Effector CD8-positive, alpha-beta T cell (primary cell): ENCODE data around the gene CCDC27.
A peak's percentile ranks its signal among the peaks of the same experiment; 100 is the strongest.

Experiments
- DNase-seq: peaks from one replicate; lab custom pipeline; 2025; lab: John Stamatoyannopoulos, UW

The CCDC27 gene

DNA sequence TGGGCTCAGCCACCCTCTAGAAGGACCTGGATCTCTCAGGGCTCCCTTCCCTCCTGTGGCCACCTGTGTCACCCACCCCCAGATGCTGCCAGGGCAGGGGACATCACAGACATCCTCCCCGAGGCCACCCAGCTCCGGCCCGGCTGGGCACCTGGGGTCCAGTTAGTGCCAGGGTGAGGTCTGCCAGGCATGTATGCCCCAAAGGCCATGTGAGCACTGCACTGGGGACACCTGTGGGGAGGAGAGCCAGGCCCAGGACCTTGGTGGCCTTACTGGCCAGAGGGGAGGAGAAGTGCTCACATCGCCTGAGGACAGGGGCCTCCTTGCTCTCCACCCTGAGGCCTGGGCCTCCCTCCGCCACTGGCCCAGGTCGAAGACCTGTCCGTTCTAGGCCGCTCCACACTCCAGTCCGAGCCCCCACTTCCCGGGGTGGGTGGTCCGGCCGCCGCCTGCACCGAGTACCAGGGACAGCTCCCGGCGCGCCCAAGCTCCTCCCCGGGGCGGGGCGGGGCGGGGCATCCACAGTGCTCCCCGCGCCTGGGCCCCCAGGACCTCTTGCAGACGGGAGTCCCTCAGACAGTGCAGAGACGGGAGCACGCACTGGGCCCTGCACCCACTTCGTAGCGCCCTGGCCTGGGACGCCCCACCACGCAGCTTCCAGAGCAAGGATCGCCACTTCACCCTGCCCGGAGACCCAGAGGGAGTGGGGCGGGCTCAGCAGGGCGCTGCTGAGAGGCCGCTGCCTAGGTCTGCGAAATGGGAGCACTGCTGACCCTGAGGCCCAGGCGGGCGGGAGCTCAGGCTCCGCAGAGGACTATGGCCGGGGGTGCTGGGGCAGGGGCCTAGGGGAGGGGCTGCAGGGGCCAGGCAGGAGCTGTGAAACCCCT, 34.3 kb upstream of the CCDC27 start:
- no peak for DNase-seq

- DNase-seq = no peak
These were observed 33.5 kb upstream of the CCDC27 start for GRCh38 chr1:3718764-3719163.

- DNase-seq = no peak
These were observed 30.2 kb upstream of the CCDC27 start for GRCh38 chr1:3721955-3722465.

DNA sequence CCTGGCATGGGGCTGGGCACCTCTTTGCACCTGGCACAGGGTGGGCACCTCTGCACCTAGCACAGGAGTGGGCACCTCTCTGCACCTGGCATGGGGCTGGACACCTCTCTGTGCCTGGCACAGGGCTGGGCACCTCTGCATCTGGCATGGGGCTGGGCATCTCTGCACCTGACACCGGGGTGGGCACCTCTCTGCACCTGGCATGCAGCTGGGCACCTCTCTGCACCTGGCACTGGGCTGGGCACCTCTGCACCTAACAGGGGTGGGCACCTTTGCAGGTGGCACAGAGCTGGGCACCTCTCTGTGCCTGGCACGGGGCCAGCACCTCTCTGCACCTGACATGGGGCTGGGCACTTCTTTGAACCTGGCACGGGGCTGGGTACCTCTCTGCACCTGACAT, 29.4 kb upstream of the CCDC27 start:
- DNase-seq = no peak

DNA sequence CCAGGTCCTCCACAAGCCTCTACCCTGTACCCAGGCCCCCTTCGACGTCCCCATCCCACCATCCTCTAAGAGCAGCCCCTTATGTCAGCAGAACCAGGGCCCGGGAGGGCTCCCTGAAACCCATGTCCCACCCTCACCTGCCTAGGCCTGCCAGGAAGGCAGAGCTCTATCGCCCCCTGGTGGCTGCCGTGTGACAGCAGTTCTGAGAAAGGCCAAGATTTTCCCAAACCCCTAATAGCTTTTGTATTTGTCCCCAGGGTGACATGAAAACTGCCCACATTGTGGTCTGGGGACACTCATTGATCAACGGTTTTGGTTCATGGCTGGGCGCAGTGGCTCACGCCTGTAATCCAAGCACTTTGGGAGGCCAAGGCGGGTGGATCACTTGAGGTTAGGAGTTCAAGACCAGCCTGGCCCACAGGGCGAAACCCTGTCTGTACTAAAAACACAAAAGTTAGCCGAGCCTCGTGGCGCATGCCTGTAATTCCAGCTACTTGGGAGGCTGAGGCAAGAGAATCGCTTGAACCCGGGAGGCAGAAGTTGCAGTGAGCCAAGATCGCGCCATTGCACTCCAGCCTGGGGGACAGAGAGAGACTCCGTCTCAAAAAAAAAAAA, 27.7 kb upstream of the CCDC27 start:
- peak; percentile 63 for DNase-seq

DNA sequence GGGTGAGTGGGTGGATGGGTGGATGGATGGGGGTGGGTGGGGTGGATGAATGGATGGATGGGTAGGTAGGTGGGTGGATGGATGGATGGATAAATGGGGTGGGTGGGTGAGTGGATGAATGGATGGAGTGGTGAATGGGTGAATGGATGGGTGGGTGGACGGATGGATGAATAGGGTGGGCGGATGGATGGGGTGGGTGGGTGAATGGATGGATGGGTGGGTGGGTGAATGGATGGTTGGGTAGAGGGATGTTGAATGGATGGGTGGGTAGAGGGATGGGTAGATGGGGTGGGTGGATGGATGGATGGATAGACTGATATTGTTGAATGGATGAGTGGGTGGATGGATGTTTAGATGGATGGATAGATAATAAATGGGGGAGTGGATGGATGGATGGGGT, 26.9 kb upstream of the CCDC27 start:
- DNase-seq = no peak

DNA sequence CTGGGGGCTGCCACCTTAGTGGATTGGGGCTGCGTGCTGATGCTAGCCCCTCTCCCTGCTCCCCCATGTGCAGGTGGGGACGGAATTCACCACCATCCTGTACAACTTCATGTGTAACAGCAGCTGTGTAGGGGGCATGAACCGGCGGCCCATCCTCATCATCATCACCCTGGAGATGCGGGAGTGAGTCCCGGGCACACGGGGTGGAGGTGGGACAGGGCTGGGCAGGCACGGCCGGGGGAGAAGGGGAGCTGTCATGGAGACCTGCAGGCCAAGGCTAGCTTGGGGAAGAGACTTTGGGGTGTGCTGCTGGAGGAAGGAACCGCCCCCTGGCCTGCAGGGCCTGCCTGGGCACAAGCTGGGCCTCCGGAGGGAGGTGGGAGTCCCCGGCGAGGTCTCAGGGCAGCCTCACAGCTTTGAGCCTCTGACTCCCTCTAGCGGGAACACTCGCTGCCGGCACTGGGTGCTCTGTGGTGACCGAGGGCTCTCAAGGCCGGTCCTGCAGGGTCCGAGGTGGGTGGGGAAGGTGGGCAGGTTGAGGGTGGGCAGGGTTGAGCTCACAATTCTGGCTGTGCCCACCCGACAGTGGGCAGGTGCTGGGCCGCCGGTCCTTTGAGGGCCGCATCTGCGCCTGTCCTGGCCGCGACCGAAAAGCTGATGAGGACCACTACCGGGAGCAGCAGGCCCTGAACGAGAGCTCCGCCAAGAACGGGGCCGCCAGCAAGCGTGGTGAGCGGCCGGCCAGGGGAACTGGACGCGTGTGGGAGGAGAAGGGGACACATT, 25.0 kb upstream of the CCDC27 start:
- no peak for DNase-seq

DNA sequence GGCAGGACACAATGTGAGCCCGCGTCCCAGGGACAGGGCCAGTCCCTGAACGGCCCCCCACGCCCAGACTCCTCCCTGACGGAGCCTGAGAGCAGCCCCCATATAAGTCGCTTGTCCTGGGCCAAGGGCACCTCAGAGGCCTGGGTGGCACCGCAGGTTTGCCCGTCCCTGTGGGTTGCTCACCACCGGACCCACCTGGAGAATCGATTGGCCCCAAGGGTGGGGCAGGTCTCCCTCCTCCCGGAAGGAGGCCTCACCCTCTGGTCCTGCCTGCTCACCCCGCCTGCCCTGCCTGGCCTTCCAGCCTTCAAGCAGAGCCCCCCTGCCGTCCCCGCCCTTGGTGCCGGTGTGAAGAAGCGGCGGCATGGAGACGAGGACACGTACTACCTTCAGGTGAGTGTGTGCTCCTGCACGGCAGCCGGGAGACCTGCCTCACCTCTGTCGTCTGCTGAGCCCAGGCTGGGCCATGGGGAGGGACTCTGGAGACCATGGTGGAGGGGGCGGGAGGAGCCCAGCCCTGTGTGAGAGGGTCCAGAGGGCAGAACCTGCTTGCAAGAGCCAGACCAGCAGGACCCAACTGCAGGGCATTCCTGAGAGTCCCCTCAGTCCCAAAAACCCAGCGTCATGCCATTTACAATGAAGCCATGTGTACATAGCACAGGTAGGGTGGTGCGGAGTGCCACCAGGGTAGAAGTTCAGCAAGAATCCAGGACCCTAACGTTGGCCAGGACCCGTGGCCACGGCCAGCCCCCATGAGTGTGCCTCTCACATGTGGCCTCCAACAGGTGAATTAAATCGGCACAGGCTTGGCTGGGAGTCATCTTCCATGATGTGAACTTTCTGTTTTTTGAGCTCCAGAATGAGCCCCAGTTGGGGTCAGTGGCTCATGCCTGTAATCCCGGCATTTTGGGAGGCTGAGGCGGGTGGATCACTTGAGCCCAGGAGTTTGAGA, 24.1 kb upstream of the CCDC27 start:
- DNase-seq = no peak

- no peak for DNase-seq
These were observed 22.4 kb upstream of the CCDC27 start for GRCh38 chr1:3729594-3730542.

- no peak for DNase-seq
These were observed 21.6 kb upstream of the CCDC27 start for GRCh38 chr1:3730543-3731247.

DNA sequence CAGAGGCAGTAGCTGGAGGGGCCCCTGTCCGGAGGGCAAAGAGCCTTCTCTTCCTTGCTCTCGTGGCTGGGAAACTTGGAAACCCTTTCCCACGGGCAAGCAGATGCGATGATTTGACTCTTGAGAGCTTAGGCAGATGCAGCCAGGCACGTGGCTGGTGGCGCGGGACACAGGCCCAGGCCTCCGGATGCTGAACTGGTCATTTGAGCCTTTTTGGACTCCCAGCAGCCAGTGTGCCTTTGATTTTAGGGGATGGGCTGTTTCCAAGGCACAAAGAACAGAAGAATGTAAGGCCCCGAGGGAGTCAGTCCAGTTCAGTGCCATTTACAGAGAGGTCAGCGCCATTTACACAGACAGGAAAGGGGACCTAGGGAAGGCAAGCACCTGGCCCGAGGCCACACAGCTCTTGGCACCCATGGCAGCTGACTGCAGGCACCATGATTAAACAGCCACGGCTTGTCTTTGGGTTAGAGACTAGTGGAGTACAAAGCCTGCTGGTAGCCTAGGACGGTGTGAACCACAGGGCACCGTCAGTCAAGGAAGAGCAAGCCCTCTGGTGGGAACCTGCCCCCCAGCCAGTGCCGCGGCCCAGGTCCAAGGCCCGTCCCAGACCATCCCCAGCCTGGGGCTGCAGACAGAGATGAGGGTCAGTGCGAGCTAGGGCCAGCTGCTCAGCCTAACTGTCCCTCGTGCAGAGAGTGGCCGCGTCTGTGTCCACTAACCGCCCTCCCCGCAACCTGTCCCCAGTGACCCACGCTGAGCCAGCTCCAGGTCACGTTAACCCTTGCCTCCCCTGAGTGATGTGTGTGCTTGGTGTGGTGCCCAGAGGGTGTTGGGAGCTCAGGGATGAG, 20.4 kb upstream of the CCDC27 start:
- DNase-seq = no peak

DNA sequence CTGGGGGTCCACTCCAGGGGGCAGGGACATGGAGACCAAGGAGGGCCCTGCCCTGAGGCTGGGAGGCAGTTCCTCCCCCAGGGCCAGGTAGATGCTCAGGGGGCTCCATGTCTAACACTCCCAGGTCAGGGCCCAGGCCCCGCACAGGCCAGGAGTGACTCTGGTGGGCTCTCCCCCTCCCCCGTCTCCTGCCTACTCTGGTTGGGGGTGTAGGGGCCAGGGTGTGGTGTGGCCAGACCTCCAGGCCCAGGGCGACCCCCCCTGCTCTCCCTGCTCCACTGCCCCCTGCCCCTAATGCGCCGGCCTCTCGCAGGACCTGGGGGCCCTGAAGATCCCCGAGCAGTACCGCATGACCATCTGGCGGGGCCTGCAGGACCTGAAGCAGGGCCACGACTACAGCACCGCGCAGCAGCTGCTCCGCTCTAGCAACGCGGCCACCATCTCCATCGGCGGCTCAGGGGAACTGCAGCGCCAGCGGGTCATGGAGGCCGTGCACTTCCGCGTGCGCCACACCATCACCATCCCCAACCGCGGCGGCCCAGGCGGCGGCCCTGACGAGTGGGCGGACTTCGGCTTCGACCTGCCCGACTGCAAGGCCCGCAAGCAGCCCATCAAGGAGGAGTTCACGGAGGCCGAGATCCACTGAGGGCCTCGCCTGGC, 19.7 kb upstream of the CCDC27 start:
- no peak for DNase-seq

DNA sequence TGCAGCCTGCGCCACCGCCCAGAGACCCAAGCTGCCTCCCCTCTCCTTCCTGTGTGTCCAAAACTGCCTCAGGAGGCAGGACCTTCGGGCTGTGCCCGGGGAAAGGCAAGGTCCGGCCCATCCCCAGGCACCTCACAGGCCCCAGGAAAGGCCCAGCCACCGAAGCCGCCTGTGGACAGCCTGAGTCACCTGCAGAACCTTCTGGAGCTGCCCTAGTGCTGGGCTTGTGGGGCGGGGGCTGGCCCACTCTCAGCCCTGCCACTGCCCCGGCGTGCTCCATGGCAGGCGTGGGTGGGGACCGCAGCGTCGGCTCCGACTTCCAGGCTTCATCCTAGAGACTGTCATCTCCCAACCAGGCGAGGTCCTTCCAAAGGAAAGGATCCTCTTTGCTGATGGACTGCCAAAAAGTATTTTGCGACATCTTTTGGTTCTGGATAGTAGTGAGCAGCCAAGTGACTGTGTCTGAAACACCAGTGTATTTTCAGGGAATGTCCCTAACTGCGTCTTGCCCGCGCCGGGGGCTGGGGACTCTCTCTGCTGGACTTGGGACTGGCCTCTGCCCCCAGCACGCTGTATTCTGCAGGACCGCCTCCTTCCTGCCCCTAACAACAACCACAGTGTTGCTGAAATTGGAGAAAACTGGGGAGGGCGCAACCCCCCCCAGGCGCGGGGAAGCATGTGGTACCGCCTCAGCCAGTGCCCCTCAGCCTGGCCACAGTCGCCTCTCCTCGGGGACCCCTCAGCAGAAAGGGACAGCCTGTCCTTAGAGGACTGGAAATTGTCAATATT, 19.0 kb upstream of the CCDC27 start:
- no peak for DNase-seq

DNA sequence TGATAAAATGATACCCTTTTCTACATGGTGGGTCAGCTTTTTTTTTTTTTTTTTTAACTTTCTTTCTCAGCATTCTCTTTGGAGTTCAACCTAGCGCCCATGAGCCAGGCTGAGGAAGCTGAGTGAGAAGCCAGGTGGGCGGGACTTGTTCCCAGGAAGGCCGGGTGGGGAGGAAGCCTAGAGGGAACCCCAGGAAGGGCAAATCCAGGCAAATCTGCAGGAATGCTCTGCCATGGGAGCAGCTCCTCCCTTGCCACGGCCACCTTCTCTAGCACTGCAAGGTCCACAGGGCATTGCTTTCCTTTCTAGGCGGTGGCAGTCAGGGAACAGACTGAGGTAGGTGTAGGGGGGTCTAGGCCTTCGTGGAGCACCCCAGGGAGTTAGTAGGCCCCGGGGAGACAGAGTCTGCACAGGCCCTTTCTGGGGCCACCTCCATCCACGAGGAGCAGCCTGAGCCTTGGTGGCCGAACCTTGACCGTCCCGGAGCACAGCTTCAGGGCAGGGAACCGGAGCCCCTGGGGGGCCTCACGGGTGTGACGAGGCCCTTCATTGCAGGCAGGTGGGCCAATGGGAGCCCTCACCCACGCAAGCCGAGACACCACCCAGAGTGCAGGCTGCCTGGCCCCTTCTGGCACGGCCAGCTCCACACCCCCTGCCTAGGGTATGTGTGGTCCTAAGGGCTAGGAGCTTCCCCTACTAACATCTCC, 18.2 kb upstream of the CCDC27 start:
- no peak for DNase-seq

GRCh38 chr1:3734602-3735001, 17.6 kb upstream of the CCDC27 start:
- no peak for DNase-seq

DNA sequence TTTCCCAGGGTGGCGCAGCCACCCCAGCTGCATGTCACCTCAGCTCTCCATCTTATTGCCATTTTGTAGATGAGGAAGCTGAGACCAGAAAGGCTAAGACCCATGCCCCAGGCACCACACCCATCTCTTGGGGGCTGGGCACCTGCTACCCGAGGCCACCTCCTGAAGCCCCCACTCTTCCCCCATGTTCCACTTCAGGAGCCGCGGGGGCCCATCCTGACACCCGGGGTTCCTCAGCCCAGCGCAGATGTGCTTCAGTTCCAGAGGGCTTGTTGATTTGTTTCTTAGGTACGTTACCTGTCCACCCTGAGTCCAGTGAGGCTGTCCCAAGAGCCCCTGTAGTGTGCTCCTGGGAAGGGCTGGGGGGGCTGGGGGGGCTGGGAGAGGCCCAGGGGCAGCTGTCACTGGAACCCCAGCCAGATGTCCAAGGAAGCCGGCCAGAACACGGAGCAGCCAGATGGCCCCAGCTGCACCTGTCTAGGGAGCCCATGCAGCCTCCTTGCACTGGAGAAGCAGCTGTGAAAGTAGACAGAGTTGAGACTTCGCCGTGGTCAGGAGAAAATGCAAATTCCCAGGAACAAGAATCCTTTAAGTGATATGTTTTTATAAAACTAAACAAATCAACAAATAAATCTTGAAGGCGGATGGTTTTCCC, 17.1 kb upstream of the CCDC27 start:
- no peak for DNase-seq
